Central memory CD8-positive, alpha-beta T cell (primary cell): ENCODE data around the gene FARP1.

Experiments used
- ATAC-seq: fragments of 150-1000 bp; cut with Tn5 transposase; replicated peaks from 2 replicates; pipeline ENCODE4 v1.10.0; 2022; ENCODE audit warnings: mild to moderate bottlenecking, moderate FRiP score, moderate number of reproducible peaks; ENCODE audit not compliant: poor library complexity, severe bottlenecking; ENCODE audit errors: extremely low read depth
- DNase-seq, 2 donors: peaks; one replicate each; pipeline ENCODE4 v3.0.0; 2021; ENCODE audit warnings: low spot score in 2 of 2
- H3K27ac Mint-ChIP-seq: one replicate; pipeline ENCODE4 v1.8.0; 2022; ENCODE audit warnings: low read depth, mild to moderate bottlenecking, moderate library complexity, mixed read lengths
- H3K27me3 Mint-ChIP-seq: one replicate; pipeline ENCODE4 v1.8.0; 2022; ENCODE audit warnings: mixed read lengths
- H3K36me3 Mint-ChIP-seq: one replicate; pipeline ENCODE4 v1.8.0; 2022; ENCODE audit warnings: mild to moderate bottlenecking, moderate library complexity, mixed read lengths; ENCODE audit not compliant: insufficient read depth
- H3K4me1 Mint-ChIP-seq: one replicate; pipeline ENCODE4 v1.8.0; 2022; ENCODE audit warnings: mixed read lengths
- H3K4me3 Mint-ChIP-seq: one replicate; pipeline ENCODE4 v1.8.0; 2022; ENCODE audit warnings: mild to moderate bottlenecking, moderate library complexity, mixed read lengths
- H3K9me3 Mint-ChIP-seq: one replicate; pipeline ENCODE4 v1.8.0; 2022; ENCODE audit warnings: mixed read lengths

FARP1 gene

GRCh38 chr13:98143601-98144026 lies 720 bp downstream of the FARP1 start:
- Mint-ChIP-seq H3K4me3 (peak overlapping the region; percentile 64), H3K36me3 (no peaks in the 10 kb centered on the region), H3K4me1 (peaks cover 4% of the 10 kb centered on the region), H3K27ac (no peak overlapping the region), H3K27me3 (peaks cover 75% of the 10 kb centered on the region), H3K9me3 (no peaks in the 10 kb centered on the region)
- DNase-seq (no peak), ATAC-seq (no peak)

DNA sequence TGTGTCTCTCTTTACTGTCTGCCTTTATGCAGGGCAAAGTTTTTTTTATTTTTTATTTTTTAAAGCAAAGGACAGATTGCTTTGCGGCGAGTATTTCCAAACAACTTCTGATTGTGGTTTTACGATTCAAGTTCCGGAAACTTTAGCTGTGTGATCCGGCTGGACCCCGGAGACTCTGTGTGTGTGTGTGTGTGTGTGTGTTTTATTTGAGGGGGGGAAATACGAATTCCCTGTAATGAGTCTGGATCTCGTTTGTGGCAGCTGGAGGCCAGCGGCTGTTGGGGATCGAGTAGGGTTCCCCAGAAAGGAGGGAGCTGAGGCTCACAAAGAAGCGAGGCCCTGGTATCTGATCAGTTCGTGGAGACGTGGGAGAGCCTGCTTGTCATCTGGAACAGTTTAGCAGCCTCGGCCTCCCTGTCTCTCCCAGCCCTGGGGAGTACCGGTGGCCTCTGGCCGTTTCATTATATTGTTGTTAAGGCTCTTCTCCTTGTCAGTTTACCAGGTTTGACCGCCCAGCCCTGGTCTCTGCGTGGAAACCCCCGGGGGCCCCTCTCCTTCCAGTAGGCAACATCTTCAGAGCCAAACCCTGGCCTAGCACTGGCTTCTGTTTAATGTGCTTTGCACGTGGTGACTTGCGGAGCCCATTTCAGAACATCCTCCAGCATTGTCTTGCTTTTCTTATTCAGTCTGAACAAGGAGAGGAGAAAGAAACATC lies 1.3 kb downstream of the FARP1 start:
- H3K27me3 Mint-ChIP-seq, result peaks cover 81% of the 10 kb centered on the region
- DNase-seq (no peak), ATAC-seq (no peak)
- no peaks in the 10 kb centered on the region for H3K36me3 Mint-ChIP-seq
- peaks cover 4% of the 10 kb centered on the region for H3K4me1 Mint-ChIP-seq
- H3K4me3 Mint-ChIP-seq, result peak overlapping the region; percentile 64
- no peak overlapping the region for H3K27ac Mint-ChIP-seq
- no peaks in the 10 kb centered on the region for H3K9me3 Mint-ChIP-seq

- H3K27ac Mint-ChIP-seq, result no peak overlapping the region
- peaks cover 79% of the 10 kb centered on the region for H3K27me3 Mint-ChIP-seq
- H3K36me3 Mint-ChIP-seq, result no peaks in the 10 kb centered on the region
- H3K4me1 Mint-ChIP-seq, result peaks cover 4% of the 10 kb centered on the region
- DNase-seq, result no peak
- no peak for ATAC-seq
- H3K9me3 Mint-ChIP-seq, result no peaks in the 10 kb centered on the region
- peak overlapping the region; percentile 64 for H3K4me3 Mint-ChIP-seq
These were observed 2.0 kb downstream of the FARP1 start for GRCh38 chr13:98144801-98145350.

- Mint-ChIP-seq H3K36me3 (no peaks in the 10 kb centered on the region), H3K4me1 (peaks cover 4% of the 10 kb centered on the region), H3K9me3 (no peaks in the 10 kb centered on the region), H3K4me3 (no peak overlapping the region), H3K27me3 (peaks cover 78% of the 10 kb centered on the region), H3K27ac (no peak overlapping the region)
- DNase-seq, result no peak
- ATAC-seq, result no peak
These were observed 4.6 kb downstream of the FARP1 start for GRCh38 chr13:98147521-98147920.

DNA sequence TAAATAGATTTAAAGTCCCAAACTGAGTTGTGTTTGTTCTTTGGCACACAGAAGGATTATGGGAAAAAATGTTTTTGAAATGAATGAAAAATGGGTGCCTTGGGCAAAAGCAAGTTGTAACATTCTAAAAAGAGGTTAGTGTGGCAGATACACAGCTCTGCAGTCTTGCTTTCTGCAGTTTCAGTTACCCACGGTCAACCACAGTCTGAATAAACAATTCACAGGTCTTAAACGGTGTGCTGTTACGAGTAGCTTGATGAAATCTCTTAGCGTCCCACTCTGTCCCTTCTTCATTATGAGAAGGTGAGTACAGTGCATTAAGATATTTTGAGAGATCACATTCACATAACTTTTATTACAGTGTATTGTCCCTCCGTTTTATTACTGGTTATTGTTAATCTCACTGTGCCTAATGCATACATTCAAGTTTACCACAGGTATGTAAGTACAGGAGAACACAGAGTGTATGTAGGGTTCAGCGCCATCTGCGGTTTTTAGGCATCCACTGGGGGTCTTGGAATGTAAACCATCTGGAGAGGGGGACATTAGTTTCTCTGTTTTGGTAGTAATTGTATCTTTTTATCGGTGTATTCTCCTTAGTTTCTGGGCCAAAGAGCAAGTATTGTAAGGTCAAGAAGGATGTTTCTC lies 8.1 kb downstream of the FARP1 start:
- Mint-ChIP-seq H3K4me3 (no peak overlapping the region), H3K4me1 (no peaks in the 10 kb centered on the region), H3K9me3 (no peaks in the 10 kb centered on the region), H3K27ac (no peak overlapping the region), H3K36me3 (no peaks in the 10 kb centered on the region), H3K27me3 (peaks cover 76% of the 10 kb centered on the region)
- ATAC-seq, result no peak
- DNase-seq, result no peak

GRCh38 chr13:98155475-98156109 lies 12.7 kb downstream of the FARP1 start:
- Mint-ChIP-seq H3K27me3 (peaks cover 51% of the 10 kb centered on the region), H3K4me3 (no peak overlapping the region), H3K4me1 (no peaks in the 10 kb centered on the region), H3K36me3 (no peaks in the 10 kb centered on the region), H3K27ac (no peak overlapping the region), H3K9me3 (no peaks in the 10 kb centered on the region)
- ATAC-seq (no peak), DNase-seq (no peak)

GRCh38 chr13:98156259-98156658 lies 13.4 kb downstream of the FARP1 start:
- H3K27me3 Mint-ChIP-seq, result peaks cover 45% of the 10 kb centered on the region
- DNase-seq, result no peak
- no peaks in the 10 kb centered on the region for H3K4me1 Mint-ChIP-seq
- ATAC-seq, result no peak
- no peak overlapping the region for H3K4me3 Mint-ChIP-seq
- H3K9me3 Mint-ChIP-seq, result no peaks in the 10 kb centered on the region
- no peak overlapping the region for H3K27ac Mint-ChIP-seq
- H3K36me3 Mint-ChIP-seq, result no peaks in the 10 kb centered on the region

GRCh38 chr13:98157188-98157587 lies 14.3 kb downstream of the FARP1 start:
- no peak overlapping the region for H3K27ac Mint-ChIP-seq
- ATAC-seq (no peak), DNase-seq (no peak)
- no peaks in the 10 kb centered on the region for H3K9me3 Mint-ChIP-seq
- no peak overlapping the region for H3K4me3 Mint-ChIP-seq
- no peaks in the 10 kb centered on the region for H3K4me1 Mint-ChIP-seq
- H3K36me3 Mint-ChIP-seq, result no peaks in the 10 kb centered on the region
- H3K27me3 Mint-ChIP-seq, result peaks cover 35% of the 10 kb centered on the region

DNA sequence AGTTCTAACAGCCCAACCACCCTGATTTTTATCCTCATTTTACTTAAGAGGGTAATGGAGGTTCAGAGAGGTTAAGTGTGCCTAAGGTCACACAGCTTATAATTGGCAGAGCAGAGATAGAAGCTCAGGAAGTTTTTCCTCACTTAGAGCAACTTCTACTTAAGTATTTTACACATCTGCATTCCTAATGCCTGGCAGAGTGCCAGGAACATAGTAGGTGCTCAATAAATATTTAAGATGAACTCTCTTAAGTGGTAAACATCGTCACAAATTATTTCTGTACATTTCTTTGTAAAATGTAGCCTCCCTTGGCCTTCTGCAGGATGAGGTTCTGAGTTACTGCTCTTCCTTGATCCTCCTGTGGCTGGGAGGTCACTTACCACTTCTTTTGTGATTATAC lies 14.7 kb downstream of the FARP1 start:
- Mint-ChIP-seq H3K27ac (no peak overlapping the region), H3K4me1 (no peaks in the 10 kb centered on the region), H3K9me3 (no peaks in the 10 kb centered on the region), H3K4me3 (no peak overlapping the region), H3K36me3 (no peaks in the 10 kb centered on the region), H3K27me3 (peaks cover 31% of the 10 kb centered on the region)
- ATAC-seq (no peak), DNase-seq (no peak)

- no peak for DNase-seq
- Mint-ChIP-seq H3K27ac (no peak overlapping the region), H3K4me3 (no peak overlapping the region)
These were observed 15.4 kb downstream of the FARP1 start for GRCh38 chr13:98158172-98158899.

DNA sequence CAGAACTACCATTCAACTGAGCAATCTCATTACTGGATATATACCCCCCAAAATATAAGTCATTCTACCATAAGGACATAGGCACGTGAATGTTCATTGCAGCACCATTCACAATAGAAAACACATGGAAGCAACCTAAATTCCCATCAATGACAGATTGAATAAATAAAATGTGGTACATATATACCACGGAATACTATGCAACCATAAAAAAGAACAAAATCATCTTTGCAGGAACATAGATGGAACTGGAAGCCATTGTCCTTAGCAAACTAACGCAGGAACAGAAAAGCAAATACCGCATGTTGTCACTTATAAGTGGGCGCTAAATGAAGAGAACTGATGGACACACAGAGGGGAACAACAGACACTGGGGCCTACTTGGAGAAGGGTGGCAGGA lies 20.0 kb downstream of the FARP1 start:
- H3K27me3 Mint-ChIP-seq, result peaks cover 10% of the 10 kb centered on the region
- H3K9me3 Mint-ChIP-seq, result no peaks in the 10 kb centered on the region
- no peak overlapping the region for H3K27ac Mint-ChIP-seq
- no peak for DNase-seq
- H3K4me3 Mint-ChIP-seq, result no peak overlapping the region
- no peaks in the 10 kb centered on the region for H3K36me3 Mint-ChIP-seq
- no peak for ATAC-seq
- no peaks in the 10 kb centered on the region for H3K4me1 Mint-ChIP-seq

More at GRCh38 chr13:98158172-98158899, 15.4 kb downstream of the FARP1 start:
- Mint-ChIP-seq H3K4me1 (no peaks in the 10 kb centered on the region), H3K9me3 (no peaks in the 10 kb centered on the region), H3K36me3 (no peaks in the 10 kb centered on the region), H3K27me3 (peaks cover 24% of the 10 kb centered on the region)
- no peak for ATAC-seq

DNA sequence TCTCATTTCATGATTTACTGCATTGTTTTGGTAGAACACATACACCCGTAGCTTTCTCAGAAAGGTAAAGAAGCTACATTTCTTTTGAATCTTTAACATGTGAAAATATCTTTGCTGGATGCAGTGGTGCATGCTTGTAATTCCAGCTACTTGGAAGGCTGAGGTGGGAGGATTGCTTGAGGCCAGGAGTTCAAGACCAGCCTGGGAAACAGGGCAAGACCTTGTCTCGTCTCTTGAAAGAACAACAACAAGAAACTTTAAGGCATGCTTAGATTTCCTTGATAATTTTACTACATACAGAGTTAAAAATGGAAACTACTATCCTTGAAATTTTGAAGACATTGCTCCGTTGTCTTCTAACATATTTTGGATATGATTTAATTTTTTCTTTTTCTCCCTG lies 26.4 kb downstream of the FARP1 start:
- no peaks in the 10 kb centered on the region for H3K9me3 Mint-ChIP-seq
- peaks cover 28% of the 10 kb centered on the region for H3K27me3 Mint-ChIP-seq

More for the DNA sequence above, 26.4 kb downstream of the FARP1 start:
- no peak for ATAC-seq
- H3K4me3 Mint-ChIP-seq, result no peak overlapping the region
- H3K4me1 Mint-ChIP-seq, result no peaks in the 10 kb centered on the region
- no peak overlapping the region for H3K27ac Mint-ChIP-seq
- H3K36me3 Mint-ChIP-seq, result no peaks in the 10 kb centered on the region
- no peak for DNase-seq
